Activated CD4-positive, alpha-beta T cell treated with anti-CD3 and anti-CD28 coated beads, Interleukin-2, amount 50 U/mL, for 1 hour (primary cell): ENCODE results near the gene INF2.
"Not testable (repeated sequence)": the region's sequence is repeated elsewhere in the genome, so short reads cannot be mapped to it uniquely, and the experiment has no call there.

Source experiments
- DNase-seq: peaks from one replicate; pipeline ENCODE4 v3.0.0-alpha.2; 2020

INF2 gene

DNA sequence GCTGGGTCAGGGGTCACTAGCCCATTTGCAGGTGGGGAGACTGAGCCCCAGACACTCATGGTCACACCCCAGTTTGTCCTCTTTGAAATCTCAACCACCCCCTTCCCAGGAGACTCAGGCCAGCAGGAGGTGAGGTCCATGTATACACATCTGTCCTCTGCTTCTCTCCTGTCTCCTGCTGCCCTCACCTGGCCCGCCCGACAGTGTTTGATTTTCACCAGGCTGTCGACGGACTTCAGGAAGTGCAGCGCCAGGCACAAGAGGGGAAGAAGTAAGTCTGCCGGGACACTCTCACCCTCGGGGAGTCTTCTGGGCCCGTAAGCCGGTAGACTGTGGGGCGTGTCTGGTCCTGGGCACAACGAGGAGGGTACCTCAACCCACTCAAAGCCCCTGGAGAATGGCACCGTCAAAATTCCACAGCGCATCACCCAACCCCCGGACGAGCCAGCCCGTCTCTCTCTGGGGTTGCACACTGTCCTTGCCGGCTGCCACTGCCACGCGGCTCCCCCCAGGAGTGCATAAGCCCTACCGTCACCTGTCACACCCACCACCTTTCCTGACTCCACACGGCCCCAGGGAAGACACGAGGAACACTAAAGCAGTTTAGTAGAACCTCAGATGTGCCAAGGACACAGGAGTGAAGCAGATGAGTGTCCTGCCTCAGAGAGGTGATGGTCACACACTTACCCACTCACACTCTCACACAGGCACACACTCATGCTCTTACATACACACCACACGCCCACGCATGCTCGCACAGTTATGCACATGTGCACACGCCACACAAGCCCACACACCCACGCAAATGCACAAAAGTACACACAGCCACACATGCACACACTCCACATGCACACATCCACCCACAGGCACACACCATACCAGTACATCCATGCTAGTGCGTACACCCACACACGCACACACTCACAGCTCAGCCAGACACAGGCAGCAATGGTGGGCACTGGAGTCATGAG lies 50.4 kb downstream of the INF2 start:
- no peak for DNase-seq

DNA sequence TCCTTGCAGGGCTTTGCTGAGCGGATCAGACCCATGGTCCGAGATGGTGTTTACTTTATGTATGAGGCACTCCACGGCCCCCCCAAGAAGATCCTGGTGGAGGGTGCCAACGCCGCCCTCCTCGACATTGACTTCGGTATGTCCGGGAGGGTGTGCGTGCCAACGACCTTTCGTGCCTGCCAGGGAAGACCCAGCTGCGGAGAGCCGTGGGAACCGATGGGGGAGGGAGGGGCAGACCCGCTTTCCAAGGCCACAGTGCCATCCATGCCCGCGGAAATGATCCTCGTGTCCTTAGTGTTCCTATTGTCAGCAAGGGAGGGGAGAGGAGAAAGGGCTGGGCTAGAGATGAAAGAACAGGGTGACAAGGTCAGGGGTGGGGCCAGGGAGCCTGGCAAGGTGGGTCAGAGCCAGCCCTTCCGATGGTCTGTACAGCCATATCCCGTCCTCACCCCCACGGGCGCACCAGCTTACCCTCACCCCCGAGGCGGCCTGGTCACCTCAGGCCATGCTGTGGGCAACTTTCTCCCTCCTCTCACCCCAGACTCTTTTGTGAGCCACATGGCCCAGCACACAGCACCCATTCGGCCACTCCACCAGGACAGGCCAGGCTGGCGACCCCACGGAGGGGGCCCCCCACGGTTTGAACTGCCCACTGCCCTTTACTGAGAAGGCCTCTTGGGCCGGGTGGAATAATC lies 51.8 kb downstream of the INF2 start:
- no peak for DNase-seq

DNA sequence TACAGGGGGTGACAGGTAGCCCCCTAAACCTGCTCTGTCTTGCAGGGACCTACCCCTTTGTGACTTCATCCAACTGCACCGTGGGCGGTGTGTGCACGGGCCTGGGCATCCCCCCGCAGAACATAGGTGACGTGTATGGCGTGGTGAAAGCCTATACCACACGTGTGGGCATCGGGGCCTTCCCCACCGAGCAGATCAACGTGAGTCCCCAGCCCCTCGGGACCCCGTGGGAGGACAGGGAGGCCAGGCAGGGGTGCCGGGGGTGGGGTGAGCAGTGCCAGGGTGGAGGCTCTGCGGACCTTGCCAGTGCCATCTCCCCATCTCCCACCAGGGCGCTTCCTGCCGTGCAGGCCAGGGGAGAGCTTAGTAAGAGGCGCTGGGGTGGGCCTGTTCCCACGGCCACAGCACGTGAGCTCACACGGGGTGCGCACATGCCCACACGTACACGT lies 52.4 kb downstream of the INF2 start:
- DNase-seq, result no peak

DNA sequence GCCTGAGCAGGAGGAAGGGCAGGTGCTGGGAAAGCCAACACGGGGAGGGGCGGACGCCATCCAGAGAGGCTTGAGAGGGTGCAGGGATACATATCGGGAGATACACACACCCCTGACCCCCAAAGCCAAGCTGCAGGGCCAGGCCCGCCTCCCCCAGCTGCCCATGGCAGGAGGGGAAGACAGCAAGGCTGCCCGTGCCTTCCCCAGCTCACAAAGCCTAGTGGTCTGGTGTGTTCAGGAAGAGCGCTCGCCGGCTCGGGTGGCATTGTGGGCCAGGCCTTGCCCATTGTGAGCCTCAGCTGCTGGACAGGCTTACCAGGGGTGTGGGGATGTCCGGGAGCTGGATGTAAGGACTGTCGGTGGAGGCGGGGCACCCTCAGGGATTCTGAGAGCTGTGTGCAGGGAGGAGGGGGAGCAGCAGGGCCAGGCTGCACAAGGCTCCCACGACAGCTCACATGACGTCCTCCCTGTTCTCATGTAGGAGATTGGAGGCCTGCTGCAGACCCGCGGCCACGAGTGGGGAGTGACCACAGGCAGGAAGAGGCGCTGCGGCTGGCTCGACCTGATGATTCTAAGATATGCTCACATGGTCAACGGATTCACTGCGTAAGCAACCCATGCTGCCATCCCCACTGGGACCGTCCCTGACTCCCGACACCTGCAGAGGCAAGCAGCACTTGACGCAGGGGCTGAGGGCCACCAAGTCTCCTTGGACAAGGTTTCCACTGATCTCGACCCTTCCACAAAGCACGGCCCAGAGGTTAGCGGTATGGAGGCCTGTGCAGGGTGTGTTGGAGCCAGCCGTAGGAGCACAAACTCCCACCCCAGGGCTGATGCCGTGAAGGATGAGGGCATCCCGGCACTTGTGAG lies 53.4 kb downstream of the INF2 start:
- DNase-seq, result no peak

DNA sequence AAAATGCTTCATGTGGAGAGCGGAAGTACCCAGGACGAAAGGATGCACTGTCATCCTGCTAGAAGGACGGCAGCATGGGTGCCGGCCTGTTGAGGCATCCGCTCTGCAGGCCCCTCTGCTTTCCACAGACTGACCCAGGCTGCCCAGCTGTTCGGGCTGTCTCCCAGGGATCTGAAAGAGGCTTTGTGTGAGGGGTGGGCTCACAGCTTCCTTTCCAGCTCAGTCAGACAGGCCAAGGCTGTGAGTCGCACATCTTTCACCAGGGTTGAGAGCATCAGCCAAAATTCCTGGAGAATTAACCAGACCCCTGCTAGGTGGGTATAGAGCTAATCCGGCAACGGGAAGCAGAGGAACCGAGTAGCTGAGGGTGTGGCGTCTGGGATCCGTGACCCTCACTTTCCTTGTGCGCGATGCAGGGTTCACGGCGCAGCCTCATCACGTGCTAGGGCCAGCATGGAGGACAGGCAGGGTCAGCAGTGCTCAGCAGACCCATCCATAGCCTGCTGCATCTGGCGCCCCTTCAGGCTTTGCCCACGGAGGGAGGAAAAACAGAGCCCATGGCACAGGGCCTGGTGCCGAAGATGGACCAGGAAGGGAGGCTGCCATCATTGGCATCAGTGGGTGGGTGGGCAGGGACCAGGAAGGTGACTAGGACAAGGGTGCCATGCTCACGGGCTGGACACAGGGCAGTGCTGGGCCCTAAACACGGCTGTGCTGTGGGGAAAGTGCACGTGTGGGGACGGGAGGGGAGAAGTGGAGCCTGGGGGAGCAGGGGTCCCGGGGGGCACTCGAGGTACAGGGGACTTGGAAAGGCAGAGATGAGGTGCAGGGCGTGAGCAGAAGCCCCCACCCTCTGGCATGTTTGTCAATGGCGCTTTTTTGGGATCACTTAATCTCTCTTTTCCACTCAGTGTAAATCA lies 54.3 kb downstream of the INF2 start:
- DNase-seq, result no peak

DNA sequence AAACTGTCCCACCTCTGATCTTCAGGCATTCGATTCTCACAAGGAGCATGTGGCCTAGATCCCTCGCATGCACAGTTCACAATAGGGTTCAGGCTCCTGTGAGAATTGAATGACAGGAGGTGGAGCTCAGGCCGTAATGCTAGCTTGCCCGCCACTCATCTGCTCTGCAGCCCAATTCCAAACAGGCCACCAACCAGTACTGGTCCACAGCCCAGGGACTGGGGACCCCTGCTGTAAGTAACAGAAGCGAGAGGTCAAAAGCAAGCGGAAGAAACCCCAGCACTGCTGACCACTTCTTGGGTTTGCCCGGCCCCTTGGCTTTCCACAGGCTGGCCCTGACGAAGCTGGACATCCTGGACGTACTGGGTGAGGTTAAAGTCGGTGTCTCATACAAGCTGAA lies 55.1 kb downstream of the INF2 start:
- no peak for DNase-seq

DNA sequence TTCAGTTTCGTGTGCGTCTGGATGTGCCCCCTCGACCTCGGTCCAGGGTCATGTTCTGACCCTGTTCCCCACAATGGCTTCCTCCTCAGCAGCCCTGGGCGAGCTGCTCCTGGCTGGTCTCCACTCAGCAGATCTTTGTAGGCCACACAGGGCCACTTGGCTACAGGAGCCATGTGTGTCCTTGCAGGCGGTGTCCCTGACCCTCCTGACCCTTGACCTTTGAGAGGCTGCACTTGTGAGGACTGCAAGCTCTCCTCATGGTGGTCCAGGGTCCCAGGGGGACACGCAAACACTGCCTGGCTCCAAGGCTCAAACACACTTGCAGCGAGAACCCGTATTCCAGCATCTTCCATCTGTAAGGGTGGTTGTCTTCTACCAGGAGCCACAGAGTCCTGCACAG lies 56.0 kb downstream of the INF2 start:
- no peak for DNase-seq

DNA sequence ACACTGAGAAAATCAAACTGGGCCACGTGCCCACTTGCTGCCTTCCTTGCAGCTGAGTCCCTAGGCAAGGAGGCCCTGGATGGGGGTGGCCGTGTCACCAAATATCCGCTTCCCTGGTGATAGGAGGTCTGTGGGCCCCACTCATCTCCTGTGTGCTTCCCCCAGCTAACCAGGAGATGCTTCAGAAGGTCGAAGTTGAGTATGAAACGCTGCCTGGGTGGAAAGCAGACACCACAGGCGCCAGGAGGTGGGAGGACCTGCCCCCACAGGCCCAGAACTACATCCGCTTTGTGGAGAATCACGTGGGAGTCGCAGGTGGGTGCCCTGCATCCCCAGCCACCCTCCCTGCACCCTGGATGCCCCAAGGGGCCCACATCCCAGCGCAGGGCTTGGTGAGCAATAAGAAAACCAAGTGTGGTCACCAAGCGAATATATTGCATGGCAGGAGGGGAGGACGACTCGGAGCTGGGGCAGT lies 56.7 kb downstream of the INF2 start:
- DNase-seq, result no peak

DNA sequence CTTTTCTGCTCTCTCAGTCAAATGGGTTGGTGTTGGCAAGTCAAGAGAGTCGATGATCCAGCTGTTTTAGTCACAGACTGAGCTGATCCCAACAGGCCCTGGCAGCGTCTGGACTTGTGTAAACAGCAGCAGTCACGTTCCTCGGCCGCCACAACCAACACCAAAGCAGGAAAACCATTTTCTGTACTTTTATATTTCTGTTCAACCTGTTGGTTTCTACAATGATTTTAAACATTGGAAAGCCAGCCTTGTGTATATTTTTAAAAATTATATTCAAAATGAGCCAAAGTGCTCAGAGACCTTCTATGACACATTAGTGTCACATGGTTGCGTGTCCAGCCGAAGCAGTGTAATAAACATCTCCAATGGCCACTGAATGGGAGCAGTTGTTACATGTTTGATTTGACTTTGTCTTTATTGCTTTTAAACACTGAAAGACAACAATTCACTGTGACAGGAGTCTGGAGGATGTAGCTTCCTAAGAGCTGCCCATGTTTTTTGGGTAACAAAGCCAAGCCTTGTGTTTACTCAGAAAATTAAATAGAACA lies 57.6 kb downstream of the INF2 start:
- no peak for DNase-seq

DNA sequence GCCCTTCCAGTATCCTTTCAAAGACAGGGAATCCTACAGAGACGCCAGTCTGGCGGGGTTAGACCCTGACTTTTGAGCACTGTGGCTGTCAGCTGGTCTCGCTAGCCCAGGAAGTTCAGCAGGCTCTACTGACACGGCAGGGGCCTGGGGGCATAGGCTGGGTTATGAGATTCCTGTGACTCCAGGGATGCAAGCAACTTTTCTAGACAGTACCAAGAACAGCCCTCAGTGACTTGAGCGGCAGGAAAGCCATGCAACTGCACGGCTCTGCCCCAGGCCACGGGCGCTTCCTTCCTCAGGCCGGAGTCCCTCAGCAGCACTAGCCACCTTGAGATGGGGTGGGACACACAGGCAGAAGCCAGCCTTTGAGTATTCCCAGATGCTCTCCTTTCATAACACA lies 58.5 kb downstream of the INF2 start:
- DNase-seq, result no peak

DNA sequence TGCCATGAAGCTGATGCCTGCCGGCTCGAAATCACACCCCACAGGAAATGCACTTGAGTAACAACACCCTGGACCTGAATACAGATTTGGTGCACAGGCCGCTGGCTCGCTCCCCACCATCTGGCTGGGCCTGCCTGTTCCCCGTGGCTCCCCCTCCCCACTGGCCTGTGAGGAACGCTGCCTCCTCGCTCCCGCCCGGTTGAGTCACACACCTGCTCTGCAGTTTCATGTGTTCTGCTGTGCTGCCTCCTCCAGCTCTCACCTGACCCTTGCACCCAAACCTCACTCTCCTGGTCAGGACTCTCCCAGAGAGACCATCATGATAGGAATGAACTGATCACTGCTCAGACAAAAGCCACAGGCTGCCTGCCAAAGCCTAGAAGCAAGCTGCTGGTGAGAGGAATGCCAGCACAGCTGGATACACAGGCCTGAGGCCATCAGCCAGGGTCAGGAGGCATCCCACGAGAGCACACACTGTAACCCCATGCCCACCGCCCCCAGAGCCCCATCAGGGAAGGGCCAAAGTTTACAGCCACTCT lies 59.8 kb downstream of the INF2 start:
- DNase-seq, result no peak

DNA sequence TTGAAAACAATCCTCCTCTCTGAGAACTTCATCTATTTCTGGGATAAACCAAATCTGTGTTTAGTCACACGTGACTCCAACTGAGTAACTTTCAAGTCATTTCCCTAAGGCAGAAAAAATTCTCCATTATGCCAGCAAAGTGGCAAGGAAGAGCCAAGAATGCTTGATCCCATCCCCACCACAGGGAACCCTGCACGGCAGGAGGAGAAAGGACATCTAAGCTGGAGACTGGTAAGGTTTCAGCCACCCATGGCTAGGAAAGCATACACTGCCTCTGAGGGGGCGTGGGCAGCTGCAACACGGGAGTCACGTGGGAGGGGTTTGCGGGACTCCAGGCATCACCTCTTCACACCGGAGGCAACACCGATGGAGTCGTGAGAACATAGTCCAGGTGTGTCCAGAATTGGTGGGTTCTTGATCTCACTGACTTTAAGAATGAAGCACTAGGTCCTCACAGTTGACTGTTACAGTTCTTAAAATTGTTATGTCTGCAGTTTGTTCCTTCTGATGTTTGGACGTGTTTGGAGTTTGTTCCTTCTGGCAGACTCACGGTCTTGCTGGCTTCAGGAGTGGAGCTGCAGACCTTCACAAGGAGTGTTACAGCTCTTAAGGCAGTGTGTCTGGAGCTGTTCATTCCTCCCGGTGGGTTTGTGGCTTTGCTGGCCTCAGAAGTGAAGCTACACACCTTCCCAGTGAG lies 60.8 kb downstream of the INF2 start:
- DNase-seq, result no peak

DNA sequence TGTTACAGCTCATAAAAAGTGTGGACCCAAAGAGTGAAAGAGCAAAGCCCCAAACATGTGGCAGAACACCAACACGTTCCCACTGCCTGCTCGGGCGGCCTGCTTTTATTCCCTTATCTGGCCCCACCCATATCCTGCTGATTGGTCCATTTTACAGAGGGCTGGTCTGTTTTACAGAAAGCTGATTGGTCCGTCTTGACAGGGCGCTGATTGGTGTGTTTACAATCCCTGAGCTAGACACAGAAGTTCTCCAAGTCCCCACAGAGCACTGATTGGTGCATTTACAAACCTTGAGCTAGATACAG lies 61.3 kb downstream of the INF2 start:
- not testable (repeated sequence) for DNase-seq

DNA sequence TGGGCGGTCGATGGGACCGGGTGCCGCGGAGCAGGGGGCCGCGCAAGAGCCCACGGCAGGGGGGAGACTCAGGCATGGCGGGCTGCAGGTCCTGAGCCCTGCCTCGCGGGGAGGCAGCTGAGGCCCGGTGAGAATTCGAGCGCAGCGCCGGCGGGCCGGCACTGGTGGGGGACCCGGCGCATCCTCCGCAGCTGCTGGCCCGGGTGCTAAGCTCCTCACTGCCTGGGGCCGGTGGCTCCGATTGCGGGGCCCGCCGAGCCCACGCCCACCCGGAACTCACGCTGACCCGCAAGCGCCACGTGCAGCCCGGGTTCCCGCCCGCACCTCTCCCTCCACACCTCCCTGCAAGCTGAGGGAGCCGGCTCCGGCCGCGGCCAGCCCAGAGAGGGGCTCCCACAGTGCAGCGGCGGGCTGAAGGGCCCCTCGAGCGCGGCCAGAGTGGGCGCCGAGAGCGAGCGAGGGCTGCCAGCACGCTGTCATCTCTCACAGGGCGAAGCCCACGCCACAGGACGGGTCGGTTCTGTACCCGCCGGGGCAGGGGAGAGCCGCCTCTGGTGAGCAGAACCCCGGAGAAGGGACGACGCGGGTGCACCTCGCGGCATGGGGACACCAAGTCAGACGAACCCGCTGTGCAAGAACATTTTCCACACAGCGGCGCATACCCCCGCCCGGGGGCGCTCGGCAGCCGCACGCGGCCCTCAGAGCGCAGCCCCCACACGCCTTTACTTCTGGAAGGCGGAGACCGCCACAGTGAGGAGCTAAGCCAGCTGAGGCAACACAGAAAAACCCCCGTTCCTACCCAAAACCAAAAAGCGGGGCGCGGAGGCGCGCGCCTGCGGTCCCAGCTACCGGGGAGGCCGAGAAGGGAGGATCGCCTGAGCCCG lies 62.4 kb downstream of the INF2 start:
- peak; percentile 19 for DNase-seq

DNA sequence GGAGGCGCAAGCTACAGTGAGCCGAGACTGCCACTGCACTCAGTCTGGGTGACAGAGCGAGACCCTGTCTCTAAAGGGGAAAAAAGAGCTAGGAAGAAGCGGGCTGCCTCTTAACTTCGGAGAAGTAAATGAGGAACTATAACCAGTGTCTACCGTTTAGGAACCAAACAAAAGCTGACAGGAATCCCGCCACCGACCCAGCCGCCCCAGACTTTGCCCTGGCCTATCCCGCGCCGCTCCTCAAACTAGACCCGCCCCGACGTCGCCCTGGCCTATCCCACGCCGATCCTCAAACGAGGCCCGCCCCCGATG lies 63.0 kb downstream of the INF2 start:
- DNase-seq, result no peak

DNA sequence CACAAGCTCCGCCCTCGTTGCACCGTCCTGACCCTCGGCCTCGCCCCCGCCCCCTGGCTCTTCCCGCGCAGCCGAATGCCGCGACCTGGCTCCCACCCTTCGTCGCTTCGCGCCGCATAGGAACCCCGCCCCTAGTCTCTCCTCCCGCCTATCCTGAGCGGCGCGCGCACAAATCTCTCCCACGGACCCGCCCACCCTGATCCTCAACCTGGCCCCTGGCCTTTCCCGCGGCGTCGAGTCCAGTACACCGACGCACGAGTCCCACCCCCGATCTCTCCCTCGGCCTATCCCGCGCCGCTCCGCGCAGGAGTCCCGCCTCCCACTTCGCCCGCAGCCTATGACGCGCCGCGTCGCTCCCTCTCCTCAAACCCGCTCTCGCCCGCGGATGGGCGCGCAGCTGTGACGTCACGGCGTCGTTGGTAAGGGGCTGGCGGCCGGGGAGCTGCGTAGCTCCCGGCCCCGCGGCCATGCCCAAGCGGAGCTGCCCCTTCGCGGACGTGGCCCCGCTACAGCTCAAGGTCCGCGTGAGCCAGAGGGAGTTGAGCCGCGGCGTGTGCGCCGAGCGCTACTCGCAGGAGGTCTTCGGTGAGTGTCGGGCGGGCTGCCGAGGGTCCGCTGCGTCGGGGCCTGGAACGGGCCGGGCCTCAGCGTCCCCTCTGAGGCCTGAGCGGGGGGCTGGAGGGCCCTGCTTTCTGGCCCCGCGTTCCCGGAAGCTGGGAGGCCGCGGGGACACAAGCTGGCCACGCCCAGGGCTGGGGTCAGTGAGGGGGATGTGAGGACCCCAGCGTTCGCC lies 63.5 kb downstream of the INF2 start, which contains the start of gene SIVA1:
Gene SIVA1 (plus strand): TSS at position 413 of the 793 bp plus-strand sequence. CDS start 55 bp downstream, at position 468.
- peak; percentile 99 for DNase-seq

DNA sequence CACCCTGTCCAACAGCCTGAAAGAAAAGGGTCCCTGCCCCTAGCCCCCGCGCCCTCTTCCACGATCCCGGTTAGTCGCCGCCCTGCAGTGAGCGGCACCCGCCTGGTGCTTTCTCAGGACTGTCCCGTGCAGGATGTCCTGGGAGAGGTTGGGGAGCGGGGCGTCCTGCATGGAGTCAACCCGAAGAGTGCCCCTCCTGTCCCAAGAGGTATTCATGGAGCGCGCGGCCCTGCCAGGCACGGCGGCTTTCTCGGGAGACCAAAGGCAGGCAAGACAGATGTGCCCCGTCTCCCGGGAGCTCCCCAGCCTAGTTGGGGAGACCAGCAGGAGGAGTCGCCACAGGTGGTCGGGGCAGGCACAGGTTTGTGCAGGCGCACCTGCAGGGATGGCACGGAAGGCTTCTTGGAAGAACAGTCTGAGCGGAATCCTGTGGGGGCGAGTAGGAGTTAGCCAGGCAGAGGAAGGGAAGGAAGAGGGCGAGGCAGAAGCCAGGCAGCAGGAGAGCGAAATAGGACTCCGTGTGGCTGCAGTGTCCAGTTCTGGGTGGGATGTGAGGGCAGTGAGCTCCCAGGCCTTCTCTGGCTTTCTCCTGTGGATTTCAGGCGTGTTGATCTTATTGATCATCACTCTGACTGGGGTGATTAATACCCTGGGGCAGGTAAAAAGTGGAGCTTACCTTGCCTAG lies 64.3 kb downstream of the INF2 start:
- DNase-seq, result no peak

DNA sequence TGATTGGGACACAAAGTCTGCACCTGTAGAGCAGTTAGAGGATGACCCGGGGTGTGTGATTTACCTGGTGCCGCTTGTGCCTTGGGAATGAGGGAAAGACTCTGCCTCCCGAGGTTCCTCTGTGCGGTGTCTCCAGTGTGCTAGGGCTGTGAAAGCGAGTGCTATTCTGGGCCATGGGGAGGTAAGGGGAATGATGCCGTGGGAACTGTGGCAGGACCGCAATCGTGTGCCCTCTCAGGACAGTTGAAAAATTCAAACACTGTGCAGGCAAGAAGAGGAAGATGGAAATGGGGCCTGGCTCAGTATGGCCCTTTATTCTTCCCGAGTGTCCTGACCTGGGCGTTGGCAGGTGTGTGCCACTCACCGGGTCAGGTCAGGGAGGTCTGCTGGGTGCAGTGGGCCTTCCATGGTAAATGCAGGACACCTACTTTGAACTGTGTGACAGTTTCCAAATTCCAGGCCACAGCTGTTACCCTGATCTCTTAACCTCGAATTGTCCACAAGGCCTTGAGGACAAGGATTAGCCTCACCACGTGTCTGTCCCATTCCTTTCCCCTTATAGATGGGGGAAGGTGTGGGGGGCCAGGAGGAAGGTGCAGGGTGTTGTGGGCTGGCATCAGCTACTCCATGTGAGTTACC lies 64.9 kb downstream of the INF2 start:
- DNase-seq, result no peak
